BJ (cell line): Measurements from ENCODE around the gene VTI1B. TPM values are rescaled to one million over a fixed set of nuclear protein-coding genes. Genes with fewer than 3 reads are reported as not detected.
A peak's percentile ranks its signal among the peaks of the same experiment; 100 is the strongest.

Source experiments
- CTCF ChIA-PET: fragments of 350-600 bp; formaldehyde crosslinking; extraction: SDS; loops from one replicate; lab custom pipeline; 2021; ENCODE audit warnings: antibody characterized with exemption, inconsistent platforms; lab: Yijun Ruan, JAX
- POLR2A ChIA-PET: fragments of 300-600 bp; sonication (Branson Sonifier 250); formaldehyde crosslinking; extraction: SDS; loops from one replicate; lab custom pipeline; 2021; ENCODE audit warnings: antibody characterized with exemption; lab: Charles Lee
- DNase-seq: peaks from one replicate; pipeline ENCODE4 v3.0.0-alpha.2; 2011; ENCODE audit warnings: low read depth
- H3K27me3 ChIP-seq: 2 replicates; pipeline ENCODE4 v1.6.0; 2011; ENCODE audit warnings: low read length; ENCODE audit not compliant: control insufficient read depth, insufficient read depth
- H3K36me3 ChIP-seq: 2 replicates; pipeline ENCODE4 v1.5.1; 2011; ENCODE audit warnings: low read length; ENCODE audit not compliant: control insufficient read depth, insufficient read depth
- H3K4me3 ChIP-seq: 2 replicates; pipeline ENCODE4 v1.5.1; 2011; ENCODE audit warnings: low read depth, mild to moderate bottlenecking, control low read depth, low read length
- CTCF ChIP-seq: IDR thresholded peaks from 2 replicates; pipeline ENCODE4 v1.5.1; 2011; ENCODE audit warnings: low read depth, mild to moderate bottlenecking, control low read depth, inconsistent platforms, low read length, moderate library complexity; ENCODE audit not compliant: insufficient read depth
- polyA plus RNA-seq: library from polyadenylated mRNA; depleted of rRNA; stranded (reverse); fragments of >200 nt; gene quantifications from 2 replicates; pipeline ENCODE4 v1.2.3, GENCODE V29; 2011; rRNA removed
- small RNA-seq: library from RNA; depleted of rRNA; stranded (forward); fragments of <200 nt; gene quantifications from one replicate; pipeline ENCODE3, GENCODE V24; 2012; ENCODE audit warnings: low replicate concordance, low read depth; ENCODE audit not compliant: insufficient read length

The VTI1B gene
- polyA plus RNA-seq, 1 experiment, result 66.2 TPM

GRCh38 chr14:67599698-67600561 lies 74.5 kb downstream of the VTI1B start, which contains the start of gene PIGH:
TSS of gene PIGH (minus strand) at chr14:67600268. CDS start at chr14:67600203, 65 bp downstream.
- ChIA-PET POLR2A (no interaction called here), CTCF (interaction anchor here (0.6 to 3.8 kb wide), 21 partner anchors 9 to 1643 kb away, joined by 3 to 23 read pairs (median 5); partner anchors contain the start of gene ARG2)
- no peaks in the 10 kb centered on the region for H3K36me3 ChIP-seq
- no peaks in the 10 kb centered on the region; the same call in 1 of the 2 replicates for H3K27me3 ChIP-seq
- H3K4me3 ChIP-seq, result peak within 1 kb of the TSS; percentile 94
- peak; percentile 17 for DNase-seq
- peak; percentile 57 for TF ChIP-seq CTCF

Small RNA genes lying within 50 kb of the gene (small RNA-seq; reads per million reads assigned to genes)
- gene AL132640.3 (not detected), gene RF00019 (not detected), gene RN7SL369P (not detected), gene RNA5SP386 (not detected)

Other genes with a start within 250 kb of the VTI1B start
- 0.25 and 0.37 TPM in 2 replicates for gene TMEM229B, start 185.9 kb downstream of the VTI1B start, polyA plus RNA-seq
- gene PLEKHH1, start 141.3 kb downstream of the VTI1B start, polyA plus RNA-seq, result 0.16 and 0.53 TPM in 2 replicates
- gene PIGH, start 74.4 kb downstream of the VTI1B start, polyA plus RNA-seq, result 18.3 and 19.0 TPM in 2 replicates
- gene ARG2, start 54.7 kb downstream of the VTI1B start, polyA plus RNA-seq, result 7.0 and 7.7 TPM in 2 replicates
- gene RDH11, start 21.1 kb upstream of the VTI1B start, polyA plus RNA-seq, result 73.5 and 80.3 TPM in 2 replicates
- gene RDH12, start 27.3 kb upstream of the VTI1B start, polyA plus RNA-seq, result not detected in 2 replicates
- 11.7 and 14.2 TPM in 2 replicates for gene ZFYVE26, start 142.0 kb upstream of the VTI1B start, polyA plus RNA-seq
- gene RAD51B, start 145.1 kb upstream of the VTI1B start, polyA plus RNA-seq, result 5.6 and 8.1 TPM in 2 replicates